Hepatocyte (in vitro differentiated cells): ENCODE measurements around the gene PSMG3.

Experiments used
- EZH2 ChIP-seq: fragments of 200-600 bp; sonication (generic); IDR thresholded peaks from 2 replicates; pipeline ENCODE4 v1.6.1; 2016; ENCODE audit warnings: antibody characterized with exemption, mild to moderate bottlenecking, borderline replicate concordance
- EZH2phosphoT487 ChIP-seq: fragments of 200-600 bp; sonication (generic); IDR thresholded peaks from one replicate; pipeline ENCODE4 v1.6.1; 2018; ENCODE audit warnings: antibody characterized with exemption, mild to moderate bottlenecking, low read depth, moderate library complexity; ENCODE audit not compliant: unreplicated experiment, severe bottlenecking
- TF ChIP-seq, protein P1 (sequence below): fragments of 200-600 bp; sonication (generic); IDR thresholded peaks from 2 replicates; pipeline ENCODE4 v1.5.1; 2016; ENCODE audit warnings: antibody characterized with exemption, mild to moderate bottlenecking; ENCODE audit not compliant: poor library complexity

DNA sequence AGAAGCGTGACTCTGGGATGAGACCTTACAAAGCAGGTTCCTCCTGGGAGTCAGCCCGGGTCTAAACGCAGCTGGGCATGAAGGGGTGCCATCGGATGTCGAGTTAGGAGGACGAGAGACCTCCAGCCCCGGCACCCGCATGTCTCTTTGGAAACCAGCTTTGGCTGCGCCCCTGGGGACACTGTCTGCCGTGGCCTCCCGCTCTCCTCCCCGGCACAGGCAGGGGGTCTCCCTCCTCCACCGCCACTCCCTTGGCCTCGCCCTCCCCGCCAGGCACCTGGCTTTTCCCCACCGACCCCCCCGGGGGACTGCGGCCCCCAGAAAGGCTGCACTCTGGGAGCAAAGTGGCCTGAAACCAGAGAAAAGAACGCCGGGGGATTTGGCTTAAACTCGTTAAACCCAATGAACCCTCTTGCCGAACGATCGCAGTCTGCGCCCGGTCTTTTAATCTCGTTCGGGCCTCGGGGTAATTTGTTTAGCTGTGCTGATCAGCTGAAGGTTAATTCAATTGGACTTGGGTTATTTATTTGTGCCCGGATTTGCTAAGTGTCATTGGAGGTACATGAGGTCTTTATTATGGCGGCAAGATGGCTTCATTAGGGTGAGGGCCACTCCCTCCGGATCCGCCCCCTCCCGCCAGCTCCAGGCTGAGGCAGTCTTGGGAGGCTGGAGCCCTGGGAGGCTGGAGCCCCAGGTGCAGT lies 16.4 kb upstream of the PSMG3 start:
- TF ChIP-seq EZH2phosphoT487 = no peak
- TF ChIP-seq, protein P1, sequence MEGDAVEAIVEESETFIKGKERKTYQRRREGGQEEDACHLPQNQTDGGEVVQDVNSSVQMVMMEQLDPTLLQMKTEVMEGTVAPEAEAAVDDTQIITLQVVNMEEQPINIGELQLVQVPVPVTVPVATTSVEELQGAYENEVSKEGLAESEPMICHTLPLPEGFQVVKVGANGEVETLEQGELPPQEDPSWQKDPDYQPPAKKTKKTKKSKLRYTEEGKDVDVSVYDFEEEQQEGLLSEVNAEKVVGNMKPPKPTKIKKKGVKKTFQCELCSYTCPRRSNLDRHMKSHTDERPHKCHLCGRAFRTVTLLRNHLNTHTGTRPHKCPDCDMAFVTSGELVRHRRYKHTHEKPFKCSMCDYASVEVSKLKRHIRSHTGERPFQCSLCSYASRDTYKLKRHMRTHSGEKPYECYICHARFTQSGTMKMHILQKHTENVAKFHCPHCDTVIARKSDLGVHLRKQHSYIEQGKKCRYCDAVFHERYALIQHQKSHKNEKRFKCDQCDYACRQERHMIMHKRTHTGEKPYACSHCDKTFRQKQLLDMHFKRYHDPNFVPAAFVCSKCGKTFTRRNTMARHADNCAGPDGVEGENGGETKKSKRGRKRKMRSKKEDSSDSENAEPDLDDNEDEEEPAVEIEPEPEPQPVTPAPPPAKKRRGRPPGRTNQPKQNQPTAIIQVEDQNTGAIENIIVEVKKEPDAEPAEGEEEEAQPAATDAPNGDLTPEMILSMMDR = no peak
- TF ChIP-seq EZH2 = no peak
